Skin epidermis (tissue), 12 donors: ENCODE results near the gene ZBTB9.

Experiments
- H3K27ac ChIP-seq, 21 experiments: fragments of 200-600 bp; sonication (generic) in 11 of 21; one replicate each; pipeline ENCODE4 v1.5.0; 2020; ENCODE audit warnings: mild to moderate bottlenecking in 3 of 21, inconsistent platforms in 2 of 21, moderate library complexity in 2 of 21
- H3K4me3 ChIP-seq, 7 experiments: fragments of 200-600 bp; sonication (generic) in 2 of 7; one replicate each; pipeline ENCODE4 v1.5.0; 2020; ENCODE audit warnings: inconsistent platforms in 2 of 7, mild to moderate bottlenecking in 2 of 7, moderate library complexity in 1 of 7

ZBTB9 gene

GRCh38 chr6:33430991-33431879 is 23.1 kb upstream of the ZBTB9 start:
- Histone ChIP-seq H3K27ac (peak overlapping the region in 7 of 21 experiments; percentile 13 to 84 (median 30)), H3K4me3 (no peak overlapping the region)

- H3K27ac ChIP-seq = peak overlapping the region in 5 of 21 experiments; percentile 22 to 40 (median 30)
- no peak overlapping the region for H3K4me3 ChIP-seq
These were observed 22.4 kb upstream of the ZBTB9 start for GRCh38 chr6:33431880-33432541.

- Histone ChIP-seq H3K4me3 (no peak overlapping the region), H3K27ac (no peak overlapping the region)
These were observed 21.8 kb upstream of the ZBTB9 start for GRCh38 chr6:33432546-33432945.

- H3K27ac ChIP-seq = no peak overlapping the region
These were observed 21.3 kb upstream of the ZBTB9 start for GRCh38 chr6:33433001-33433543.

GRCh38 chr6:33433544-33434191 is 20.7 kb upstream of the ZBTB9 start:
- no peak overlapping the region for H3K4me3 ChIP-seq
- H3K27ac ChIP-seq = no peak overlapping the region

More at GRCh38 chr6:33433001-33433543, 21.3 kb upstream of the ZBTB9 start:
- H3K4me3 ChIP-seq = no peak overlapping the region

GRCh38 chr6:33434961-33435360 is 19.4 kb upstream of the ZBTB9 start:
- no peak overlapping the region for H3K4me3 ChIP-seq
- no peak overlapping the region for H3K27ac ChIP-seq

- H3K27ac ChIP-seq = no peak overlapping the region
- no peak overlapping the region for H3K4me3 ChIP-seq
These were observed 16.7 kb upstream of the ZBTB9 start for GRCh38 chr6:33437666-33438065.

- H3K27ac ChIP-seq = no peak overlapping the region
These were observed 15.3 kb upstream of the ZBTB9 start for GRCh38 chr6:33438978-33439594.

GRCh38 chr6:33439956-33440648 is 14.3 kb upstream of the ZBTB9 start:
- no peak overlapping the region for H3K27ac ChIP-seq
- H3K4me3 ChIP-seq = no peak overlapping the region

More at GRCh38 chr6:33438978-33439594, 15.3 kb upstream of the ZBTB9 start:
- no peak overlapping the region for H3K4me3 ChIP-seq

- Histone ChIP-seq H3K4me3 (no peak overlapping the region), H3K27ac (no peak overlapping the region)
These were observed 13.6 kb upstream of the ZBTB9 start for GRCh38 chr6:33440649-33441309.

- Histone ChIP-seq H3K4me3 (no peak overlapping the region), H3K27ac (no peak overlapping the region)
These were observed 12.9 kb upstream of the ZBTB9 start for GRCh38 chr6:33441457-33441856.

- Histone ChIP-seq H3K27ac (no peak overlapping the region), H3K4me3 (no peak overlapping the region)
These were observed 12.1 kb upstream of the ZBTB9 start for GRCh38 chr6:33442283-33442682.

- H3K27ac ChIP-seq = no peak overlapping the region
- no peak overlapping the region for H3K4me3 ChIP-seq
These were observed 11.4 kb upstream of the ZBTB9 start for GRCh38 chr6:33443025-33443424.

GRCh38 chr6:33443619-33444504 is 10.5 kb upstream of the ZBTB9 start:
- no peak overlapping the region for H3K27ac ChIP-seq
- H3K4me3 ChIP-seq = no peak overlapping the region

GRCh38 chr6:33445119-33445603 is 9.2 kb upstream of the ZBTB9 start:
- no peak overlapping the region for H3K4me3 ChIP-seq
- no peak overlapping the region for H3K27ac ChIP-seq

GRCh38 chr6:33446356-33446755 is 8.0 kb upstream of the ZBTB9 start:
- Histone ChIP-seq H3K4me3 (no peak overlapping the region), H3K27ac (no peak overlapping the region)

- Histone ChIP-seq H3K27ac (peak overlapping the region in 2 of 21 experiments; percentile 8 to 11), H3K4me3 (no peak overlapping the region)
These were observed 3.9 kb upstream of the ZBTB9 start for GRCh38 chr6:33450434-33450833.

- H3K4me3 ChIP-seq = no peak overlapping the region
- peak overlapping the region in 1 of 21 experiments; percentile 14 for H3K27ac ChIP-seq
These were observed 2.8 kb upstream of the ZBTB9 start for GRCh38 chr6:33451606-33452005.
